ENCODE results near the gene INPP4B.

INPP4B gene

DNA sequence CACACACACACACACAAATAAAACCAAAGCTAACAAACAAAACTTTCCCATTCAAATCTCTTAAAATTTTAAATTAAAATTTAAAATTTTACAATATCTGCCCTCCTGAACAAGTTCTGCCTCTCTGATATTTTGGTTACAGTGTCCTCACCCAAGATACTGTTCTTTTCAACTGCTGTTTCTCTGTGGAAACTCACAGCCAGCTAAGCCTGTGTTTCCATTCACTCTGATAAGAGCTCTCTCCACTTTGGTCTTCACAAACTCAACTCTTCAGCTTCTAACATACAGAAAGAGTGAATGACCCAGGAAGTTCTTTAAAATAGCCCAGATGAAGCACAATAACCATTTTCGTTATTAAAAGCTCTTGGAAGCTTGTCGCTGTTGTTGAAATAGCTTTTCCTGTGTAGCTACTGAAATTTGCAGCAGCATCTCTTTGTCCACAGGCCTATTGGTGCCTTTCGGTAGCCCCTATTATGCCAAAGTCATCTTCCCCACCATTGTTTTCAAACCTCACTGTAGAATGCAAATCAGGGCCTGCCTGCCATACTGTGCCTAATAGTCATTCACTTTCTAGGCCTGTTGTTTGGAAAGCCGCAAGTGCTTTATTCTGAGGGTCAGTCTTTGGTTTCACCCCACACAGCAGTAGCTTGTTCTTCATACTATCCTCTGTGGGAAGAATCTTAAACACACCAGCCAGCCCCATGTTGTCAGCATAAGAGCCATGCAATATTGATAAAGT lies 19.4 kb downstream of the INPP4B start:
- DNase-seq (ENCODE audit: low spot score) = no peak
- no peaks in the 10 kb centered on the region for H3K27me3 ChIP-seq (ENCODE audit: insufficient read depth, poor library complexity, severe bottlenecking)
- no peak overlapping the region for H3K27ac ChIP-seq (ENCODE audit: poor library complexity, severe bottlenecking)
- H3K9me3 ChIP-seq (ENCODE audit: severe bottlenecking) = no peaks in the 10 kb centered on the region
- no peaks in the 10 kb centered on the region for H3K4me1 ChIP-seq (ENCODE audit: insufficient read depth, poor library complexity, severe bottlenecking)
- TF ChIP-seq, protein P1, sequence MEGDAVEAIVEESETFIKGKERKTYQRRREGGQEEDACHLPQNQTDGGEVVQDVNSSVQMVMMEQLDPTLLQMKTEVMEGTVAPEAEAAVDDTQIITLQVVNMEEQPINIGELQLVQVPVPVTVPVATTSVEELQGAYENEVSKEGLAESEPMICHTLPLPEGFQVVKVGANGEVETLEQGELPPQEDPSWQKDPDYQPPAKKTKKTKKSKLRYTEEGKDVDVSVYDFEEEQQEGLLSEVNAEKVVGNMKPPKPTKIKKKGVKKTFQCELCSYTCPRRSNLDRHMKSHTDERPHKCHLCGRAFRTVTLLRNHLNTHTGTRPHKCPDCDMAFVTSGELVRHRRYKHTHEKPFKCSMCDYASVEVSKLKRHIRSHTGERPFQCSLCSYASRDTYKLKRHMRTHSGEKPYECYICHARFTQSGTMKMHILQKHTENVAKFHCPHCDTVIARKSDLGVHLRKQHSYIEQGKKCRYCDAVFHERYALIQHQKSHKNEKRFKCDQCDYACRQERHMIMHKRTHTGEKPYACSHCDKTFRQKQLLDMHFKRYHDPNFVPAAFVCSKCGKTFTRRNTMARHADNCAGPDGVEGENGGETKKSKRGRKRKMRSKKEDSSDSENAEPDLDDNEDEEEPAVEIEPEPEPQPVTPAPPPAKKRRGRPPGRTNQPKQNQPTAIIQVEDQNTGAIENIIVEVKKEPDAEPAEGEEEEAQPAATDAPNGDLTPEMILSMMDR (IDR thresholded peaks at IDR 0.05; ENCODE audit: poor library complexity, severe bottlenecking) = no peak
- H3K36me3 ChIP-seq (ENCODE audit: low read depth) = no peaks in the 10 kb centered on the region
- ATAC-seq (ENCODE audit: low read depth) = no peak
- no peak overlapping the region for H3K4me3 ChIP-seq (ENCODE audit: severe bottlenecking)

DNA sequence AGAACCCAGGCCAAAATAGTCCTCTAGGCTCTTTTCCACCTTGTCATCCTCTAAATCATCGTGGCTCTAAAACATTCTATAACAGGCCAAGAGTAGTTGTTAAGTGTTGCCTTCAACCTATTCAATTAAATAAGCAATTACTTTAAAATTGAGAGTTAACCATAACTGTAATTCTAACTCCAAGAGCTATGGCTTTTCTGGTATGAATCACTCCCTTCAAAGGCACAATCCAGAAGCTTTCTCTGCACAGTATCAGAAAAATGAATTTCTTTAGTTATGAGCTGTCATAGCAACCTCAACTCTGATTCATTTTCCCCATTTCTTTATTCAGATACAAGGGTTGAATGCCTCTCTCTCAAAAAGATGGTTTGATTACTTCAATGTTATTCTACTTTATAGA lies 21.7 kb downstream of the INPP4B start:
- ATAC-seq (ENCODE audit: low read depth) = peak; percentile 53; the same call in 1 of the 3 replicates
- no peak for DNase-seq (ENCODE audit: low spot score)
- no peaks in the 10 kb centered on the region for H3K27me3 ChIP-seq (ENCODE audit: insufficient read depth, poor library complexity, severe bottlenecking)
- H3K27ac ChIP-seq (ENCODE audit: poor library complexity, severe bottlenecking) = no peak overlapping the region
- no peaks in the 10 kb centered on the region for H3K36me3 ChIP-seq (ENCODE audit: low read depth)
- H3K4me1 ChIP-seq (ENCODE audit: insufficient read depth, poor library complexity, severe bottlenecking) = no peaks in the 10 kb centered on the region
- no peak overlapping the region for H3K4me3 ChIP-seq (ENCODE audit: severe bottlenecking)
- TF ChIP-seq, protein P1 (IDR thresholded peaks at IDR 0.05; ENCODE audit: poor library complexity, severe bottlenecking) = no peak
- H3K9me3 ChIP-seq (ENCODE audit: severe bottlenecking) = no peaks in the 10 kb centered on the region

DNA sequence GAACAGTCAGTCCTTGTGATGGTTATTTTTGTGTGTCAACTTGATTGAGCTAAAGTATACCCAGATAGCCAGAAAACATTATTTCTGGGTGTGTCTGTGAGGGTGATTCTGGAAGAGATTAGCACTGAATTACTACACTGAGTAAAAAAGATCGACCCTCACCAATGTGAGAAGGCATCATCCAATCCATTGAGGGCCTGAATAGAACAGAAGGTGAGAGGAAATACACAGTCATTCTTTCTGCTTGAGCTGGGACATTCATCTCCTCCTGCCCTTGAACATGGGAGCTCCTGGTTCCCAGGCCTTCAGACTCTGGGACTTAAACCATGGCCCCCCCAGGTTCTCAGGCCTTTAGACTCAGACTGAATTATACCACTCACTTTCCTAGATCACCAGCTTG lies 22.3 kb downstream of the INPP4B start:
- Histone ChIP-seq H3K27ac (ENCODE audit: poor library complexity, severe bottlenecking) (no peak overlapping the region), H3K4me3 (ENCODE audit: severe bottlenecking) (no peak overlapping the region), H3K9me3 (ENCODE audit: severe bottlenecking) (no peaks in the 10 kb centered on the region), H3K36me3 (ENCODE audit: low read depth) (no peaks in the 10 kb centered on the region), H3K27me3 (ENCODE audit: insufficient read depth, poor library complexity, severe bottlenecking) (no peaks in the 10 kb centered on the region), H3K4me1 (ENCODE audit: insufficient read depth, poor library complexity, severe bottlenecking) (no peaks in the 10 kb centered on the region)
- TF ChIP-seq, protein P1 (IDR thresholded peaks at IDR 0.05; ENCODE audit: poor library complexity, severe bottlenecking) = no peak
- DNase-seq (ENCODE audit: low spot score) (no peak), ATAC-seq (ENCODE audit: low read depth) (no peak)

DNA sequence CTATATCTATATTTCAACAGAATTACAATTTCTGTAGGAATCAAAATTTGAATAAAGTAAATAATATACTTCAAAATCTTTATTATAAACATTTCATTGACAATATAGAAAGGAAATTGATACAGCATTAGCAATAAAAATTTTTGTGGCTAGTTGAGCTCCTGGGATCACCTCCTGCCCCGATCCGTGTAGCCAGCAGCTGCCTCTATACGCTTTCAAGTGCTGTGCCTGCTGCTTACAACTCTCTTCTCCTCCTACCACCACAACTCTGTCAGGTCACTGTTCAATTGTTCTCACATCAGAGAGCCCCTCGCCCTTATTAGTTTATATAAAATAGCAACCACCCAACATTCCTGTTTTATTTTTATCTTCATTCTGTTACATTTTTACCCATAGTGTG lies 27.6 kb downstream of the INPP4B start:
- Histone ChIP-seq H3K27ac (ENCODE audit: poor library complexity, severe bottlenecking) (no peak overlapping the region), H3K9me3 (ENCODE audit: severe bottlenecking) (no peaks in the 10 kb centered on the region), H3K36me3 (ENCODE audit: low read depth) (no peaks in the 10 kb centered on the region), H3K4me1 (ENCODE audit: insufficient read depth, poor library complexity, severe bottlenecking) (peaks cover 14% of the 10 kb centered on the region), H3K27me3 (ENCODE audit: insufficient read depth, poor library complexity, severe bottlenecking) (no peaks in the 10 kb centered on the region), H3K4me3 (ENCODE audit: severe bottlenecking) (no peak overlapping the region)
- no peak for ATAC-seq (ENCODE audit: low read depth)
- TF ChIP-seq, protein P1 (IDR thresholded peaks at IDR 0.05; ENCODE audit: poor library complexity, severe bottlenecking) = no peak
- no peak for DNase-seq (ENCODE audit: low spot score)

DNA sequence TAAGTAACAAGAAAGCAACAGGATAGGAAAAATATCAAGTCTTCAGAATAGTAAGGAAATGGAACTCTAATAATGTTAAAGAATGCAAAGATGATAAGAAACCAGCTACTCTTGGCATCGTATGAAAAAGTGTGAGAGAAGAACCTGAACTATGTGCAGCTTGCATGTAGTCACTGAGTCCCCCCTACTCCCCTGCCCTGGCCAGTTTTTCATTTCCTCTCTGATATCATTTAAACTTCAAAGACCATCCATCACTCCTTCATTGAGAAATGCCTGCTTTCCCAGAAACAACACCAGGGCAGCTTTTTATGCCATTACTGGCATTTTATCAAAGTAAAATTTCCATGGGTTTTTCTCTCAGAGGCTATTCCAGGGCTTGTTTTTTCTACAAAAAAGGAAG lies 28.1 kb downstream of the INPP4B start:
- no peaks in the 10 kb centered on the region for H3K9me3 ChIP-seq (ENCODE audit: severe bottlenecking)
- no peaks in the 10 kb centered on the region for H3K36me3 ChIP-seq (ENCODE audit: low read depth)
- no peaks in the 10 kb centered on the region for H3K27me3 ChIP-seq (ENCODE audit: insufficient read depth, poor library complexity, severe bottlenecking)
- no peak overlapping the region for H3K4me3 ChIP-seq (ENCODE audit: severe bottlenecking)
- H3K27ac ChIP-seq (ENCODE audit: poor library complexity, severe bottlenecking) = peak overlapping the region; percentile 28
- DNase-seq (ENCODE audit: low spot score) (no peak), ATAC-seq (ENCODE audit: low read depth) (no peak)
- peaks cover 14% of the 10 kb centered on the region for H3K4me1 ChIP-seq (ENCODE audit: insufficient read depth, poor library complexity, severe bottlenecking)
- TF ChIP-seq, protein P1 (IDR thresholded peaks at IDR 0.05; ENCODE audit: poor library complexity, severe bottlenecking) = no peak

All from RWPE2 (cell line).